ENCODE measurements around the gene PXYLP1.

Gene PXYLP1

GRCh38 chr3:141249041-141249440 lies 17.4 kb downstream of the PXYLP1 start:
- DNase-seq (ENCODE audit: low read depth) = no peak

DNA sequence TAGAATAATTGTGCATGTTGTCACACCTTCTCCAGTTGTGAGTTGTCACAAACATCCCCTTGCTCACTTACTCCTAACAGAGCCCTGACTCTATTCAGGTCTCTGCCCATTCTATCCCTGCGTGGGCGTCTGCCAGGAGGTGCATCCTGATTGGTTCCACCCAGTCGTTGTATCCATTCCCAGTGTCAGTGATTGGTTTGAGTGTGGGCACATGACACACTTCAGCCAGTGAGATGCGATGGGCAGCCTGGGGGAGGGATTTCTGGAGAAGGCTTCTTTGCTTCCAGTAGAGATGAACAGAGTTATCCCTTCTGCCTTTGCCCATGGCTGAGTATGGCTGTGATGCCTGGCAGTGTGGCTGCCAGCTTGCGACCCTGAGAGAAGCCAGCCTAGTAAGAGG lies 18.7 kb downstream of the PXYLP1 start:
- DNase-seq (ENCODE audit: low read depth) = no peak

DNA sequence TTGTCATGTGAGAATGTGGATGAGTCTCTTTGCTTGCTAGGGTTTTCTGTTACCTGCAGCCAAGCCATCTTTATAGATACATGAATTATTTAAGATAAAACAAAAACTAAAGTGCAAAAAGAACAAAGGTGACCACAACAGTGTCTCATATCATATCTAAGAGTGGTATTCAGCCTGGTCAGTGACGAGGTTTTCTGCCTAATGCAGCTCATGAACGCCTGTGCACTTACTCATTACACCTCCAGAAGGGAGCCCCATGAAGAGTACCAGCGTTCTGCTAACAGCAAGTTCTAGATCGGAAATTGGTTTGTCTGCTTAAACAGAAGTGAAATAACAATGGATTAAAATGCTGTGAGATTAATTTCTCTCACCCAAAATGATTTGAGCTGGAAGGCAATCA lies 19.2 kb downstream of the PXYLP1 start:
- DNase-seq (ENCODE audit: low read depth) = no peak

DNA sequence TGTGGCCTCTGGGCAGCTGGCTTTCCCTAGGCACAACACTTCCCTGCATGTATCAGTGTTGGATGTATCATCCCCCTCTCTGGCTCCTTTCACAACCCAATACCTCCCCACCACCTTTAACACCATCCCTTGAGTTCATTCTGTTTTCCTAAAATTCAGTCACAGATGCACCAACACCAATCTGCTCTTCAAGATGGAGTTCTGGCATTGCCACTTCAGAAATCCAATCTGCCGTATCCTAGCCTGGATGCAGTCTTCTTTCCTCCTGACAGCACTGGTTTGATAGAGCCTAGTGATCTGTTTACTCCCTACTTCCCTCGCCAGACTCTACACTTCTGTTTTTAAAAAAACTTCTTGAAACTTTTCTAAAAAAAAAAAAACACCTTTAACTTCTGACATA lies 21.7 kb downstream of the PXYLP1 start:
- DNase-seq (ENCODE audit: low read depth) = no peak

GRCh38 chr3:141253811-141254210 lies 22.2 kb downstream of the PXYLP1 start:
- no peak for DNase-seq (ENCODE audit: low read depth)

DNA sequence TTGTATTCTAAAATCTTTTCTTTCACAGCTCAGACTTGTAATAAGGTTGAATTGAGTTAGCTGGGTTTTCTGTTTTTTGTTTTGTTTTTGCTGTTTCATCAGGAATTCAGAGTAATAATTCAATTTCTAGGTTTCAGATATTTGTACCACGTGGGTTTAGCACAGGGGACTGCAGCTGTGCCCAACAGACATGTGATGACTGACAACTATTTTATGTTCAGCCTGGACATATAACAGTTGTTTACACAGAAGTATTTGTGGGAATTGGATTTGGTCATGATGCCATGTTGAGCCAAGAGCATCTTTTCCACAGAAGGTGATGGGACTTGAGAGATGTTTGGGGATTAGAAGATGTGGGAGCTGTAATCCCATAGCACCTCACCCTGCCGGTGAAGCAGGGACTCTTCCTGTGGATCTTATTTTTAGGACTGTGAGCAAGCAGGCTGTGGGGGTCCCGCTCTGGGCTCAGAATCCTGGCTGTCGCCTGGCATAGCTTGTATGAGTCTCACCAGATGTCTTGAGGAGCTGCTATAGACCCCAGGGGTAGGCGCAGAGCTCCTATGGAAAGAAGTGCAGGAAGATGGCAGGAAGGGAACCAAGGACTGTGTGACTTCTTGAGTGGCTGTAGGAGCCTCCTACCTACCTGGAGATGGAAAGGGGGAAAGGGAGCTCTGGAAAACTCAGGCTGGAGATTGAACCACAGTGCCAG lies 23.7 kb downstream of the PXYLP1 start:
- DNase-seq (ENCODE audit: low read depth) = no peak

GRCh38 chr3:141255846-141256261 lies 24.2 kb downstream of the PXYLP1 start:
- no peak for DNase-seq (ENCODE audit: low read depth)

DNA sequence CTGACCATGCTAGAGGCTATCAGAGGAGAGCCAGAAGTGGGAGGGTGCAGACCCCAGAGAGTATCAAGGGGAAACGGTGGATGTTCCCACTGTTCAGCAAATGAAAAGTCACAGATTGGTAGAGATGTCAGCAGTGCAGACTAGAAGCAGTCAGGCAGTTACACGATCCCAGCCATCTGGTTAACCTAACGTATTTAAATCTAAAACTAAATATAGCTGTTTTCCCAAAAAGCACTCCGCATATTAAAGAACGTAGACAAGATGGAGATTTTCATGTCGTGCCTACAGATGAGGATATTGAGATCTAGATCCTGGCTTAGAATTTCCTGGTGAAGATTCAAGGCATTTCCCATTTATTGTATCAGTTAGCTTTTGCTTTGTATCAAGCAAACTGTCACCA lies 25.2 kb downstream of the PXYLP1 start:
- DNase-seq (ENCODE audit: low read depth) = no peak

DNA sequence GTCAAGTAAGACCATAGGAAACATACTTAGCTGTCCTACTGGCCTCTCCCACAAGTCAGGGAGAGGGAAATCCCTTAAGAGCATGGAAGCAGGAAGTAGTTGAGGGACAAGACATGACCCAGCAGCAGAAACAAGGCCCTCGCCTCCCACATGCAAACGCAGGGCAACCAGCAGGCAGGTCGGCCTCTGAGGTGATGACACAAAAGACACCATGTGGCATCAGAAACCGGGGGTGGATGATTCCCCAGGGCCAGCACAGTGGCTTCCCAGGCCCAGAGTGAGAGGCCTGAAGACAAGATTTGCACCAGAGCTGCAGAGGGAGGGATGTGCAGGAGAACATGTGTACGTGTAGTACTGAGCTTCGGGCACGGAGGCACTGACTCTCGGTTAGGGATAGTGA lies 26.3 kb downstream of the PXYLP1 start:
- no peak for DNase-seq (ENCODE audit: low read depth)

- no peak for DNase-seq (ENCODE audit: low read depth)
These were observed 27.3 kb downstream of the PXYLP1 start for GRCh38 chr3:141258973-141259372.

DNA sequence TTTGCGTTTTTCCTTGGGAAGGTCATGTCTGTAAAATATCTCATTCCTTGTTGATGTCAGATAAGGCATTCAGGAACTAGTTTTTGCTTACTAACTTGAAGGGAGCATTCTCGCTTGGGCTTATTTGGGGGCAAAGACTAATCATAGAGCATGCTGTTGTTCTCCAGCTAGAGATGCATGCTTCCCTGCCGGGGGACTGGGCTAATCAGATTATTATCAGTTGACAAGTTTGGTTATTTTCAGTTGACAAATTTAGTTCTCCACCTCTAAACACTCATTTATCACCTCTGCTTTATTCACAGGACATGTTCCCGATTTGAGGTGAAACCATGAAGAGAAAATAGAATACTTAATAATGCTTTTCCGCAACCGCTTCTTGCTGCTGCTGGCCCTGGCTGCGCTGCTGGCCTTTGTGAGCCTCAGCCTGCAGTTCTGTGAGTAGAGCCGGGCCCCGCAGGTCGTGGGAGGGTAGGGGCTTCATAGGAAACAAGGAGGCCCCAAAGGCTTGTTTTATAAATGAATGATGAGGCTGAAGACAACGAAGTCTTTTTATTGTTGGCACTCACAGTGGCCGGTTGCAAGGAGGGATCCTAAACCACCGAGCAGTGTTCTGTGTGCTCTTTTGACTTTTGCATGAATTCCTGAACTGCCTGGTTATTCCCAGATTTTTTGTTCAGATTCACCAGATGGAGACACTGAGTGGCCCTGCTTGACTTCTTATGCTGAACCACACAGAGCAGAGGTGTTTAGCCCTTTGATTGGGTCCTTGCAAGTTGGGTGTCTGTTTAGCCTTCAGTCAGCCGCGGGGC lies 28.4 kb downstream of the PXYLP1 start:
- DNase-seq (ENCODE audit: low read depth) = no peak

DNA sequence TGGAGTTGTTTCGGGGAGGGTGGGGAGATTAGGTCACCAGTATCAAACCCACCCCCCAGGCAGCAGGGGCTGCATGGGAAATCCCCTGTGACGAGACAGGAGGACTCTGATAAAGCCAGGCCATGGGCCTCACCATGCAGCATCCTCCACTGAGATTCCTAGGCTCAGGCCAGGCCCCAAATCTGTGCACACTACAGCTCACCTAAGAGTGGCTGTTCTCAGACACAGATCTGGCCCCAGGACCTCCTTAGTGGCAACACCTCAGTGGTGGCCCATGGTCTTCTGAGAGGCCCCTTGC lies 29.0 kb downstream of the PXYLP1 start:
- no peak for DNase-seq (ENCODE audit: low read depth)

- DNase-seq (ENCODE audit: low read depth) = no peak
These were observed 30.1 kb downstream of the PXYLP1 start for GRCh38 chr3:141261472-141262307.

DNA sequence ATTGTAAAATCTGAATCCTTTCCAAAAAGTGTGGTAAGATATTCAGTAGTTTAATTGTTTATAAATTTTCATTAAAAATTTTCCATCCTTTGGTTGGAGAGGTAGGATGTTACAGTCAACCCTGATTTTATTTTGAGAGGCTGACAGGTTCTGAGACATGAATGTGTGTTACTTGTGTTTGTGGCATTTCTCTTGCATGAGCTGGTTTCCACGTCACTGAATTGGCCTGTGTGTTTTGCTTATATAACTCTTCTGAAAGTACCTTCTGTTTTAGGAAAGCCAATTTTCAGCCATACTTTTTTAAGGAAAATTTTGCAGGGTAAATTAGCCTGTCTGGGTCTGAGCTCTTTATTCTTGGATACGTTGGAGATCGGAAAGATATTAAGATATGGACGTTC lies 30.7 kb downstream of the PXYLP1 start:
- DNase-seq (ENCODE audit: low read depth) = no peak

DNA sequence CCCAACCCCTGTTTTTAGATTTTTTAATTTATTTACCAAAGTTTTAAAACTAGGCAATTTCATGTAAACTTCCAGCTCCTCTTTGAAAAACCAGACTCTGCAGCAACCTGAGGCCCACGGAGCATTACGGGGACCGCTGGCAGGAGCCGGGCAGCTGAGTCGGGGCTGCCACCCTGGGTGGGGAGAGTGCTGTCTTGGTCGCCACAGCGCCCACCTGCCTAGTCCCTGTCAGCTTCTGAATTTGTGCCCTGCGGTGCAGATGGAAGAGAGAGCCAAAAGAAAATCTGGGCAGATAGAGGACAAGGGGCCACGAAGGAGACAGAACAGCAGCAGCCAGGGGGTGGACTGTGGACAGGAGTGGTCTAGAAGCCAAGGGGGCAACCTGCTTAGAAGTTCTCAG lies 34.6 kb downstream of the PXYLP1 start:
- no peak for DNase-seq (ENCODE audit: low read depth)

GRCh38 chr3:141266797-141267555 lies 35.4 kb downstream of the PXYLP1 start:
- no peak for DNase-seq (ENCODE audit: low read depth)

DNA sequence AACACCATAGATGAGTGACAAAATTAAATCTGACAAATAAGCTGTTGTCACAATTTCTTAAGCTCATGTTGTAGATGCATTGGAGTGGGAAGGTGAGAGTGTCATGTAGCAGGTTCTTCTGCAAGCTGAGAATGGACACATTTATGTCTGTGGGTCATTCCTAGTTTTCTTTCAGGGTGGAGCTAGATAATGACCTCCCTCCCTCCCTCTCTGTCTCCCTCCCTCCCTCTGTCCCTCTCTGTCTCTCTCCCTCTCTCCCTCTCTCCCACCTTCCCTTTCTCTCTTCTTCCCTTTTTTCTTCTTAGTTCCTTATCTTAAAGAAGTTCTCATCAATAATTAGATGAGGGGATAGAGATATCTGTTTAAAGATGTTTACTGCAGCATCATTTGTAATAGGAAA lies 36.0 kb downstream of the PXYLP1 start:
- no peak for DNase-seq (ENCODE audit: low read depth)

- no peak for DNase-seq (ENCODE audit: low read depth)
These were observed 36.7 kb downstream of the PXYLP1 start for GRCh38 chr3:141268306-141268705.

DNA sequence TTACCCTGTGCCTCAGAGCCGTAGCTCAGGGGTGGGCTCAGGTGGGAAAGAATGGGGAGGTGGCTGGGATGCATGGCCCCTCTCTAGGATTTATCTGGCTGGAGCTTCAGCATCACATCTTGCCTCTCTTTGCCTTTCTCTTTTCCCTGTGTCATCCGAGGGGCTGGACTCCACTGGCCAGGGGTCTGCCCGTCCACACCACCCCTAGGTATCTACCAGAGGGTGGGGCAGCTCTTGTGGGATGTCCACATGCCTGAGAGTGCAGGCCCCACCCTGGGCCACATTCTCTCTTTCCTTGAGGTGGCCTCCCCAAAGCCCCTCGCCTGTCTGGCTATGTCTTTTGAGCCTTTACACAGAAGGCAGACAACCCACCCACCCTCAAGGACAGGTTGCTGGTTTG lies 37.2 kb downstream of the PXYLP1 start:
- no peak for DNase-seq (ENCODE audit: low read depth)

DNA sequence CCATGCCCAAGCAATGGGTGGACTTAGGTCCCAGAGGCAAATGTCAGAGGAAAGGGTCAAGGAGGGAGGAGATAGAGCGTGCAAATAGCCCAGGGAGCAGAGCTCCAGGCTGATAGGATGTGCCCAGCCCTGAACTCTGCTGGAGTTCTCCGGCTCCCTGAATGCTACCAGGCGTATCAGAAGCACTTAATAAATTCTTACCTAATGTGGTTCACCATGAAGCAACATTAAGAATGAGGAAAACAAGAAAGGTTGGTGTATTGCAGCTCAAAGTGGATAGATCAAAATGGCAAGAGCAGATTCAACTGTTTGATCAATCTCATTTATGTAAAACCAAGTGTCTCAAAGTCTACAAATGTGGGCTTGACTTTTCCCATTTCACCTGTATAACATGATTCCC lies 38.3 kb downstream of the PXYLP1 start:
- DNase-seq (ENCODE audit: low read depth) = no peak

- DNase-seq (ENCODE audit: low read depth) = no peak
These were observed 39.8 kb downstream of the PXYLP1 start for GRCh38 chr3:141271279-141272030.
